SK-N-SH treated with all-trans-retinoic acid at 6 μM for 48 hours (cell line): ENCODE results near the gene CCDC63.

ENCODE experiments used
- ATAC-seq: fragments of 200-7000 bp; cut with Tn5 transposase; 3 replicates; pipeline ENCODE4 v1.9.1; 2020; ENCODE audit warnings: mild to moderate bottlenecking, moderate library complexity
- CSDC2 ChIP-seq: fragments of 250-450 bp; sonication (Bioruptor Pico); IDR thresholded peaks from 2 replicates; pipeline ENCODE4 v1.5.0; 2020; ENCODE audit warnings: mild to moderate bottlenecking, moderate library complexity
- CSRNP3 ChIP-seq: fragments of 250-450 bp; sonication (Bioruptor Pico); IDR thresholded peaks from 2 replicates; pipeline ENCODE4 v1.5.1; 2021; ENCODE audit warnings: mild to moderate bottlenecking, moderate library complexity
- ESRRG ChIP-seq: fragments of 250-450 bp; sonication (Bioruptor Pico); IDR thresholded peaks from 2 replicates; pipeline ENCODE4 v1.6.1; 2021; ENCODE audit warnings: mild to moderate bottlenecking
- GLIS3 ChIP-seq: fragments of 250-450 bp; sonication (Bioruptor Pico); IDR thresholded peaks from 2 replicates; pipeline ENCODE4 v1.5.0; 2020; ENCODE audit warnings: mild to moderate bottlenecking, moderate library complexity
- ISL1 ChIP-seq: fragments of 250-450 bp; sonication (Bioruptor Pico); IDR thresholded peaks from 2 replicates; pipeline ENCODE4 v2.1.2; 2022; ENCODE audit warnings: mild to moderate bottlenecking, moderate library complexity
- PATZ1 ChIP-seq: fragments of 250-450 bp; sonication (Bioruptor Pico); IDR thresholded peaks from 2 replicates; pipeline ENCODE4 v1.8.0; 2020; ENCODE audit warnings: mild to moderate bottlenecking, moderate library complexity, borderline replicate concordance
- POU6F1 ChIP-seq: fragments of 250-450 bp; sonication (Bioruptor Pico); IDR thresholded peaks from 2 replicates; pipeline ENCODE4 v1.8.0; 2021; ENCODE audit warnings: low read depth, mild to moderate bottlenecking, moderate library complexity, borderline replicate concordance
- PPARA ChIP-seq: fragments of 250-450 bp; sonication (Bioruptor Pico); IDR thresholded peaks from 2 replicates; pipeline ENCODE4 v1.5.0; 2020; ENCODE audit warnings: mild to moderate bottlenecking, borderline replicate concordance
- TCF4 ChIP-seq: fragments of 250-450 bp; sonication (Bioruptor Pico); IDR thresholded peaks from 2 replicates; pipeline ENCODE4 v1.8.0; 2021; ENCODE audit warnings: mild to moderate bottlenecking, moderate library complexity, borderline replicate concordance
- TOX ChIP-seq: fragments of 250-450 bp; sonication (Bioruptor Pico); IDR thresholded peaks from 2 replicates; pipeline ENCODE4 v1.8.0; 2021; ENCODE audit warnings: mild to moderate bottlenecking, moderate library complexity, borderline replicate concordance
- ZC3H10 ChIP-seq: fragments of 250-450 bp; sonication (Bioruptor Pico); IDR thresholded peaks from 2 replicates; pipeline ENCODE4 v1.5.1; 2021; ENCODE audit warnings: mild to moderate bottlenecking, moderate library complexity
- ZFP3 ChIP-seq: fragments of 250-450 bp; sonication (Bioruptor Pico); IDR thresholded peaks from 2 replicates; pipeline ENCODE4 v1.5.0; 2020; ENCODE audit warnings: mild to moderate bottlenecking, moderate library complexity
- ZNF565 ChIP-seq: fragments of 450-650 bp; formaldehyde crosslinking; conservative IDR thresholded peaks from 2 replicates; pipeline ENCODE4 v1.5.0; 2020; ENCODE audit warnings: low read depth, mild to moderate bottlenecking, moderate library complexity
- ZNF70 ChIP-seq: fragments of 450-650 bp; formaldehyde crosslinking; IDR thresholded peaks from 2 replicates; pipeline ENCODE4 v1.5.0; 2020; ENCODE audit warnings: mild to moderate bottlenecking, moderate library complexity
- ZNF8 ChIP-seq: fragments of 450-650 bp; formaldehyde crosslinking; IDR thresholded peaks from 2 replicates; pipeline ENCODE4 v1.5.0; 2020; ENCODE audit warnings: mild to moderate bottlenecking, moderate library complexity

CCDC63 gene

GRCh38 chr12:110811972-110812371 is 34.8 kb upstream of the CCDC63 start:
- no peak for TF ChIP-seq ZNF70
- no peak for TF ChIP-seq ISL1 (CRISPR knock-in tag)
- no peak for TF ChIP-seq GLIS3 (CRISPR knock-in tag)
- no peak for TF ChIP-seq ZNF565
- no peak for TF ChIP-seq CSDC2 (CRISPR knock-in tag)
- no peak for TF ChIP-seq PATZ1 (CRISPR knock-in tag)
- TF ChIP-seq ZFP3, result no peak
- no peak for TF ChIP-seq ZC3H10 (CRISPR knock-in tag)
- ATAC-seq, result no peak

- no peak for ATAC-seq
- no peak for TF ChIP-seq ZC3H10 (CRISPR knock-in tag)
- no peak for TF ChIP-seq CSDC2 (CRISPR knock-in tag)
- no peak for TF ChIP-seq ZFP3
- no peak for TF ChIP-seq ZNF8 (CRISPR knock-in tag)
- TF ChIP-seq PATZ1 (CRISPR knock-in tag), result no peak
- no peak for TF ChIP-seq PPARA
- TF ChIP-seq ZNF565, result no peak
- no peak for TF ChIP-seq POU6F1
- TF ChIP-seq TCF4, result no peak
- TF ChIP-seq TOX, result no peak
These were observed 33.5 kb upstream of the CCDC63 start for GRCh38 chr12:110813285-110813684.

- ATAC-seq, result no peak
- TF ChIP-seq PATZ1 (CRISPR knock-in tag) (no peak), TOX (no peak), POU6F1 (no peak), CSDC2 (CRISPR knock-in tag) (no peak), CSRNP3 (CRISPR knock-in tag) (no peak), PPARA (no peak), ZC3H10 (CRISPR knock-in tag) (no peak)
These were observed 33.0 kb upstream of the CCDC63 start for GRCh38 chr12:110813756-110814155.

GRCh38 chr12:110816248-110816647 is 30.5 kb upstream of the CCDC63 start:
- no peak for ATAC-seq
- TF ChIP-seq POU6F1 (no peak), ESRRG (CRISPR knock-in tag) (no peak), ZNF8 (CRISPR knock-in tag) (no peak), ZNF565 (no peak)
